Adrenal gland (tissue), 12 donors: Measurements from ENCODE around the gene NUP93. TPM values are rescaled to one million over a fixed set of nuclear protein-coding genes. Genes with fewer than 3 reads are reported as not detected.
"Not testable (repeated sequence)": the region's sequence is repeated elsewhere in the genome, so short reads cannot be mapped to it uniquely, and the experiment has no call there.

Experiments used
- DNase-seq, 7 donors: peaks; one replicate each; pipeline ENCODE4 v3.0.0-alpha.2; 2019 to 2020
- H3K27ac ChIP-seq, 5 donors: fragments of 200-600 bp; sonication (generic) in 4 of 5; 1 replicate in 3 of 5; 2 replicates in 2 of 5; pipeline versions ENCODE4 v1.5.1 to v1.8.0; 2016 to 2020; ENCODE audit warnings: mild to moderate bottlenecking in 1 of 5
- H3K27me3 ChIP-seq: fragments of 200-600 bp; 2 replicates; pipeline ENCODE4 v1.8.0; 2021
- H3K36me3 ChIP-seq, 2 donors: fragments of 200-600 bp; replicated peaks in 1 of 2; 1 replicate in 1 of 2; 2 replicates in 1 of 2; pipeline versions ENCODE4 v1.5.1 to v1.8.0; 2018 to 2022
- H3K4me1 ChIP-seq, 2 donors: fragments of 200-600 bp; replicated peaks in 1 of 2; 1 replicate in 1 of 2; 2 replicates in 1 of 2; pipeline versions ENCODE4 v1.5.1 to v1.8.0; 2018 to 2021
- H3K4me3 ChIP-seq, 4 donors: fragments of 200-600 bp; sonication (generic) in 3 of 4; one replicate each; pipeline ENCODE4 v1.5.1; 2016 to 2018
- H3K9me3 ChIP-seq, 3 donors: fragments of 200-600 bp; sonication (generic) in 1 of 3; replicated peaks in 1 of 3; 1 replicate in 2 of 3; 2 replicates in 1 of 3; pipeline versions ENCODE4 v1.5.1 to v1.8.0; 2016 to 2021
- POLR2A ChIP-seq, 2 donors: fragments of 450-650 bp; IDR thresholded peaks; one replicate each; pipeline ENCODE4 v1.6.1; 2017; ENCODE audit warnings: antibody characterized with exemption in 2 of 2, mild to moderate bottlenecking in 2 of 2, moderate library complexity in 1 of 2
- WGBS, 4 donors: extraction: QIAGEN DNeasy Blood & Tissue Kit in 2 of 4; methylation state at CpG; one replicate each; pipeline versions ENCODE4 v1.1.5 to v1.1.7; 2013 to 2017; 5-methylcytosine and 5-hydroxymethylcytosine counted together
- intact Hi-C, 2 donors: fragments of 100-400 bp; cut with DNase I; formaldehyde crosslinking; loops; one replicate each; pipeline versions ENCODE4 v1.14.1 to v1.15.0; 2022 to 2023
- polyA plus RNA-seq, 3 donors: library from polyadenylated mRNA; stranded (reverse); fragments of 200-250 nt in 2 of 3; fragments of 350-450 nt in 1 of 3; fragmentation: Illumina TruSeq in 1 of 3; extraction: RNeasy Lipid Tissue Mini Kit (QIAGEN cat#74804) in 1 of 3; gene quantifications; one replicate each; pipeline ENCODE4 v1.2.3, GENCODE V29; 2013 to 2014
- total RNA-seq, 9 donors: library from RNA; depleted of rRNA in 4 of 9; stranded (reverse); fragments of >200 nt in 4 of 9; fragments of 120-200 nt in 1 of 9; fragmentation: NEBNext Ultra II Directional in 1 of 9; extraction: Animal tissue kit (Norgen Biotek cat#: 25700) in 1 of 9; gene quantifications; one replicate each; pipeline versions ENCODE4 v1.1.0 to v1.2.4, GENCODE V29; 2013 to 2023
- TF ChIP-seq, protein P1 (sequence below), 6 experiments: fragments of 450-650 bp in 4 of 6; fragments of 200-600 bp in 2 of 6; sonication (generic) in 1 of 6; IDR thresholded peaks; 1 replicate in 5 of 6; 2 replicates in 1 of 6; pipeline versions ENCODE4 v1.5.1 to v1.8.0; 2016 to 2021; ENCODE audit warnings: antibody characterized with exemption in 6 of 6, mild to moderate bottlenecking in 2 of 6, moderate library complexity in 1 of 6
- donor health status: healthy with polysubstance abuse.
- donor health status: Bipolar disorder and iron deficiency.
- donor health status: DM: yes; HTN: yes; CAD: no.
- donor health status: DM: no; HTN: no; CAD: no.
- donor health status: DM: no; HTN: no; CAD: no.
- donor health status: DM: yes; HTN: yes; CAD: no.

The NUP93 gene
- total and polyA plus RNA-seq, 12 donors = 29.3 to 71.1 (median 45.8) TPM

GRCh38 chr16:56880685-56881084 is 150.8 kb downstream of the NUP93 start:
- Histone ChIP-seq H3K36me3 (no peaks in the 10 kb centered on the region), H3K27ac (no peak overlapping the region), H3K4me3 (no peak overlapping the region), H3K27me3 (no peaks in the 10 kb centered on the region), H3K9me3 (no peaks in the 10 kb centered on the region), H3K4me1 (no peaks in the 10 kb centered on the region)
- WGBS, 4 donors = 84 to 93% (median 92%) methylated on average over 1 to 4 of the region's 4 CpGs
- TF ChIP-seq, protein P1, sequence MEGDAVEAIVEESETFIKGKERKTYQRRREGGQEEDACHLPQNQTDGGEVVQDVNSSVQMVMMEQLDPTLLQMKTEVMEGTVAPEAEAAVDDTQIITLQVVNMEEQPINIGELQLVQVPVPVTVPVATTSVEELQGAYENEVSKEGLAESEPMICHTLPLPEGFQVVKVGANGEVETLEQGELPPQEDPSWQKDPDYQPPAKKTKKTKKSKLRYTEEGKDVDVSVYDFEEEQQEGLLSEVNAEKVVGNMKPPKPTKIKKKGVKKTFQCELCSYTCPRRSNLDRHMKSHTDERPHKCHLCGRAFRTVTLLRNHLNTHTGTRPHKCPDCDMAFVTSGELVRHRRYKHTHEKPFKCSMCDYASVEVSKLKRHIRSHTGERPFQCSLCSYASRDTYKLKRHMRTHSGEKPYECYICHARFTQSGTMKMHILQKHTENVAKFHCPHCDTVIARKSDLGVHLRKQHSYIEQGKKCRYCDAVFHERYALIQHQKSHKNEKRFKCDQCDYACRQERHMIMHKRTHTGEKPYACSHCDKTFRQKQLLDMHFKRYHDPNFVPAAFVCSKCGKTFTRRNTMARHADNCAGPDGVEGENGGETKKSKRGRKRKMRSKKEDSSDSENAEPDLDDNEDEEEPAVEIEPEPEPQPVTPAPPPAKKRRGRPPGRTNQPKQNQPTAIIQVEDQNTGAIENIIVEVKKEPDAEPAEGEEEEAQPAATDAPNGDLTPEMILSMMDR (IDR thresholded peaks at IDR 0.05) = no peak
- TF ChIP-seq POLR2A (IDR thresholded peaks at IDR 0.05) = no peak
- DNase-seq = no peak
- intact Hi-C loops = no loop called here

GRCh38 chr16:56882077-56882800 is 152.3 kb downstream of the NUP93 start:
- Histone ChIP-seq H3K4me3 (no peak overlapping the region), H3K27ac (no peak overlapping the region), H3K36me3 (no peaks in the 10 kb centered on the region), H3K4me1 (no peaks in the 10 kb centered on the region), H3K9me3 (no peaks in the 10 kb centered on the region), H3K27me3 (no peaks in the 10 kb centered on the region)
- no peak for TF ChIP-seq POLR2A (IDR thresholded peaks at IDR 0.05)
- TF ChIP-seq, protein P1 (IDR thresholded peaks at IDR 0.05) = no peak
- 77 to 87% (median 82%) methylated on average over 8 of the region's 8 CpGs for WGBS, 4 donors
- DNase-seq = no peak
- intact Hi-C loops = no loop called here

DNA sequence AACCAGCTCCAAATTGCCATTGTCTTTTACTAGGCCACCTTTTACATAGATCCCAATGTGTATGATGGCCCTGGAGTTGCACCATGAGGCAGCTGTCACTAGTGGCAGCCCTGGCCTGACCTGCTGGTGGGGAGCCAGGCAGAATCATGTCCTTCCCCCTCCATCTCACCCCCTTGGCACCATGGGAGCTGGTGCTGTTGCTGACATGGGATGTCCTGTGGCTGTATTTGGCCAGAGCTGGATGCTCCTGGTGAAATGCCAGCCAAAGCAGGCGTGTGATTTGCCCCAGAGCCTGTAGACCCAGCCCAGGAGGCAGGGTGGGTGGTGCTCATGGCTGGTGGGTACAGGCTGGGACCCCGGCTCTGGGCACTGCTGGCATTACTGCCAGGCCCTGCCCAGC is 153.7 kb downstream of the NUP93 start:
- no peak for DNase-seq
- Histone ChIP-seq H3K4me3 (no peak overlapping the region), H3K9me3 (no peaks in the 10 kb centered on the region), H3K27me3 (no peaks in the 10 kb centered on the region), H3K36me3 (no peaks in the 10 kb centered on the region), H3K27ac (no peak overlapping the region), H3K4me1 (no peaks in the 10 kb centered on the region)
- intact Hi-C loops = no loop called here
- TF ChIP-seq POLR2A (IDR thresholded peaks at IDR 0.05) = no peak
- TF ChIP-seq, protein P1 (IDR thresholded peaks at IDR 0.05) = no peak
- WGBS, 4 donors = 89 to 93% (median 92%) methylated on average over 2 of the region's 2 CpGs; no CpG with 5 or more reads in 1 of the 4 donors

DNA sequence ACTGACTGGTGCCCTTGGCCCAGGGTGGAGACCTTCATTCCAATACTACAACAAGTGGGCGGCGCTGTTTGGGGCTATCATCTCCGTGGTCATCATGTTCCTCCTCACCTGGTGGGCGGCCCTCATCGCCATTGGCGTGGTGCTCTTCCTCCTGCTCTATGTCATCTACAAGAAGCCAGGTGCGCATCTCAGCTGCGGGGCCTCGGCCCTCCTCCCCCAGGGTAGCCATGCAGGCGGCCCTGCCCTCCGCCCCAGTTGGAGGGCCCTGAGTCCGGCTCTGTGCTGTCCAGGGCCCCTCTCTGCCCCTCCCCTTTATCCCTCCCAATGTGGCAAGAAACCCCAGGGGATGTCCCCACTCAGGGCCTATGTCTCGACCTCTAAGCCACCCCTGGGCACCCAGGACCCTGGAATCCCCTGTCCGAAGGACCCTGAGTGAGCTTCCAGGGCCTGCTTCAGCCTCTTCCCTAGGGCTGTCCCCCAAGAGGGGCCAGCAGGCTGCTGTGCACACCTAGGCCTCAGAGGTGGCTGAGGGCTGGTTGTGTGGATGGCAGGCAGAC is 154.2 kb downstream of the NUP93 start:
- Histone ChIP-seq H3K27ac (no peak overlapping the region), H3K9me3 (no peaks in the 10 kb centered on the region), H3K4me3 (no peak overlapping the region), H3K4me1 (no peaks in the 10 kb centered on the region), H3K27me3 (no peaks in the 10 kb centered on the region), H3K36me3 (no peaks in the 10 kb centered on the region)
- no peak for DNase-seq
- WGBS, 4 donors = 94 to 100% (median 96%) methylated on average over 6 to 14 of the region's 14 CpGs
- no peak for TF ChIP-seq POLR2A (IDR thresholded peaks at IDR 0.05)
- TF ChIP-seq, protein P1 (IDR thresholded peaks at IDR 0.05) = no peak
- intact Hi-C loops = no loop called here

DNA sequence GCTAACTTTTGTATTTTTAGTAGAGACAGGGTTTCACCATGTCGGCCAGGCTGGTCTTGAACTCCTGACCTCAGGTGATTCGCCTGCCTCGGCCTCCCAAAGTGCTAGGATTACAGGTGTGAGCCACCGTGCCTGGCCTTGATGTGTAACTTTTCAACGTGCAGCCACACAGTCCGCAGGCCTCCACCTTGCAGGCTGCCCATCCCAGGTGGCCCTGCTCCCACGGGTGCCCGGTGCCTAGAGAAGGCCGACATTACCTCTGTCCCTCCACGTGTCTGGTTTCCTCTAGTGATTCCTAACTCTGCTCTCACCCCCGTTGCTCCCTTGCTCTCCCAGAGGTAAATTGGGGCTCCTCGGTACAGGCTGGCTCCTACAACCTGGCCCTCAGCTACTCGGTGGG is 155.0 kb downstream of the NUP93 start:
- H3K36me3 ChIP-seq, H3K4me3 ChIP-seq, DNase-seq, H3K27me3 ChIP-seq, H3K9me3 ChIP-seq, H3K4me1 ChIP-seq, intact Hi-C loops, H3K27ac ChIP-seq: not testable (repeated sequence)
- 83 to 97% (median 93%) methylated on average over 8 to 13 of the region's 13 CpGs for WGBS, 4 donors
